WTC11 (cell line): ENCODE data around the gene SHISA9. TPM values are rescaled to one million over a fixed set of nuclear protein-coding genes. Genes with fewer than 3 reads are reported as not detected.
A peak's percentile ranks its signal among the peaks of the same experiment; 100 is the strongest.

Experiments
- ATAC-seq: fragments of 200-7000 bp; cut with Tn5 transposase; 2 replicates; pipeline ENCODE4 v1.10.0; 2021; ENCODE audit warnings: mild to moderate bottlenecking, moderate library complexity
- CTCF ChIA-PET: fragments of 300-600 bp; sonication (Branson Sonifier 250); formaldehyde crosslinking; loops from one replicate; lab custom pipeline; 2021; ENCODE audit warnings: antibody characterized with exemption; lab: Charles Lee
- POLR2A ChIA-PET: fragments of 350-600 bp; sonication (Branson Sonifier 250); formaldehyde crosslinking; loops from one replicate; lab custom pipeline; 2021; ENCODE audit warnings: antibody characterized with exemption; lab: Charles Lee
- DNase-seq: peaks from one replicate; pipeline ENCODE4 v3.0.0; 2021; ENCODE audit warnings: low spot score
- H3K27ac Mint-ChIP-seq: 2 replicates; pipeline ENCODE4 v1.8.0; 2021; ENCODE audit warnings: mixed read lengths
- H3K27me3 Mint-ChIP-seq: 2 replicates; pipeline ENCODE4 v1.8.0; 2021; ENCODE audit warnings: low read depth, mild to moderate bottlenecking, moderate library complexity, mixed read lengths
- H3K36me3 Mint-ChIP-seq: 2 replicates; pipeline ENCODE4 v1.8.0; 2021; ENCODE audit warnings: mixed read lengths
- H3K4me1 Mint-ChIP-seq: 2 replicates; pipeline ENCODE4 v1.8.0; 2022; ENCODE audit warnings: mixed read lengths
- H3K4me3 Mint-ChIP-seq: 2 replicates; pipeline ENCODE4 v1.8.0; 2021; ENCODE audit warnings: mild to moderate bottlenecking, moderate library complexity, mixed read lengths
- H3K9me3 Mint-ChIP-seq: 2 replicates; pipeline ENCODE4 v1.8.0; 2021; ENCODE audit warnings: mixed read lengths
- CREB1 ChIP-seq: sonication (generic); formaldehyde crosslinking; IDR thresholded peaks from 2 replicates; pipeline ENCODE4 v1.8.0; 2023; ENCODE audit warnings: mild to moderate bottlenecking, missing genetic modification reagents
- E2F5 ChIP-seq: sonication (generic); formaldehyde crosslinking; IDR thresholded peaks from 2 replicates; pipeline ENCODE4 v1.8.1; 2022; ENCODE audit warnings: mild to moderate bottlenecking, moderate library complexity, missing genetic modification reagents
- GABPB1 ChIP-seq: sonication (generic); formaldehyde crosslinking; IDR thresholded peaks from 2 replicates; pipeline ENCODE4 v1.8.1; 2023; ENCODE audit warnings: mild to moderate bottlenecking, missing genetic modification reagents
- NR3C1 ChIP-seq: sonication (generic); formaldehyde crosslinking; conservative IDR thresholded peaks from 2 replicates; pipeline ENCODE4 v1.8.1; 2023; ENCODE audit warnings: low read depth, mild to moderate bottlenecking, missing genetic modification reagents
- TEAD4 ChIP-seq: sonication (generic); formaldehyde crosslinking; IDR thresholded peaks from 2 replicates; pipeline ENCODE4 v1.8.0; 2022; ENCODE audit warnings: mild to moderate bottlenecking, missing genetic modification reagents
- USF2 ChIP-seq: sonication (generic); formaldehyde crosslinking; IDR thresholded peaks from 2 replicates; pipeline ENCODE4 v1.8.1; 2023; ENCODE audit warnings: mild to moderate bottlenecking, missing genetic modification reagents, moderate library complexity
- ZNF121 ChIP-seq: sonication (generic); formaldehyde crosslinking; IDR thresholded peaks from 2 replicates; pipeline ENCODE4 v1.8.0; 2023; ENCODE audit warnings: missing genetic modification reagents
- ZNF317 ChIP-seq: sonication (generic); formaldehyde crosslinking; IDR thresholded peaks from 2 replicates; pipeline ENCODE4 v1.8.1; 2023; ENCODE audit warnings: low read depth, mild to moderate bottlenecking, moderate library complexity, missing genetic modification reagents, borderline replicate concordance
- ZNF416 ChIP-seq: fragments of 250-450 bp; sonication (Bioruptor Pico); IDR thresholded peaks from 2 replicates; pipeline ENCODE4 v1.9.0; 2021; ENCODE audit warnings: mild to moderate bottlenecking, inconsistent platforms
- total RNA-seq: library from RNA; stranded (reverse); gene quantifications from 3 replicates; pipeline ENCODE4 v1.2.3, GENCODE V29; 2021
- TF ChIP-seq, protein P1 (sequence below): sonication (generic); formaldehyde crosslinking; IDR thresholded peaks from 2 replicates; pipeline ENCODE4 v1.8.0; 2022; ENCODE audit warnings: mild to moderate bottlenecking, missing genetic modification reagents
- TF ChIP-seq, protein P2 (sequence below): fragments of 250-450 bp; sonication (Bioruptor Pico); IDR thresholded peaks from 2 replicates; pipeline ENCODE4 v1.9.0; 2021; ENCODE audit warnings: mild to moderate bottlenecking
- TF ChIP-seq, protein P3 (sequence below): sonication (generic); formaldehyde crosslinking; IDR thresholded peaks from 2 replicates; pipeline ENCODE4 v1.8.0; 2022; ENCODE audit warnings: mild to moderate bottlenecking, missing genetic modification reagents

Gene SHISA9
- total RNA-seq, 1 experiment from 2014 or later: 37.5 TPM

GRCh38 chr16:12881182-12881581 is 20.2 kb upstream of the SHISA9 start:
- H3K27me3 Mint-ChIP-seq: peaks cover 6% of the 10 kb centered on the region; the same call in 1 of the 2 replicates
- H3K4me3 Mint-ChIP-seq: no peak overlapping the region
- no peaks in the 10 kb centered on the region for H3K36me3 Mint-ChIP-seq
- H3K4me1 Mint-ChIP-seq: peaks cover 7% of the 10 kb centered on the region
- ATAC-seq: no peak
- no peak for DNase-seq
- H3K9me3 Mint-ChIP-seq: peaks cover 20% of the 10 kb centered on the region
- H3K27ac Mint-ChIP-seq: no peak overlapping the region
- POLR2A ChIA-PET: no interaction called here
- CTCF ChIA-PET: no interaction called here
- TF ChIP-seq ZNF317 (CRISPR knock-in tag) (no peak), GABPB1 (CRISPR knock-in tag) (peak; percentile 69)

GRCh38 chr16:12881740-12882139 is 19.7 kb upstream of the SHISA9 start:
- Mint-ChIP-seq H3K27me3 (peaks cover 6% of the 10 kb centered on the region; the same call in 1 of the 2 replicates), H3K27ac (no peak overlapping the region), H3K9me3 (peaks cover 20% of the 10 kb centered on the region), H3K4me1 (peaks cover 7% of the 10 kb centered on the region), H3K4me3 (no peak overlapping the region), H3K36me3 (no peaks in the 10 kb centered on the region)
- no peak for DNase-seq
- CTCF ChIA-PET: no interaction called here
- POLR2A ChIA-PET: no interaction called here
- TF ChIP-seq ZNF416 (CRISPR knock-in tag) (no peak), ZNF121 (CRISPR knock-in tag) (0 out of 2 replicates have a peak, but pooled peaks have one; percentile 13), CREB1 (no peak)
- TF ChIP-seq, protein P1, sequence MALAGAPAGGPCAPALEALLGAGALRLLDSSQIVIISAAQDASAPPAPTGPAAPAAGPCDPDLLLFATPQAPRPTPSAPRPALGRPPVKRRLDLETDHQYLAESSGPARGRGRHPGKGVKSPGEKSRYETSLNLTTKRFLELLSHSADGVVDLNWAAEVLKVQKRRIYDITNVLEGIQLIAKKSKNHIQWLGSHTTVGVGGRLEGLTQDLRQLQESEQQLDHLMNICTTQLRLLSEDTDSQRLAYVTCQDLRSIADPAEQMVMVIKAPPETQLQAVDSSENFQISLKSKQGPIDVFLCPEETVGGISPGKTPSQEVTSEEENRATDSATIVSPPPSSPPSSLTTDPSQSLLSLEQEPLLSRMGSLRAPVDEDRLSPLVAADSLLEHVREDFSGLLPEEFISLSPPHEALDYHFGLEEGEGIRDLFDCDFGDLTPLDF (CRISPR knock-in tag): no peak
- no peak for ATAC-seq

DNA sequence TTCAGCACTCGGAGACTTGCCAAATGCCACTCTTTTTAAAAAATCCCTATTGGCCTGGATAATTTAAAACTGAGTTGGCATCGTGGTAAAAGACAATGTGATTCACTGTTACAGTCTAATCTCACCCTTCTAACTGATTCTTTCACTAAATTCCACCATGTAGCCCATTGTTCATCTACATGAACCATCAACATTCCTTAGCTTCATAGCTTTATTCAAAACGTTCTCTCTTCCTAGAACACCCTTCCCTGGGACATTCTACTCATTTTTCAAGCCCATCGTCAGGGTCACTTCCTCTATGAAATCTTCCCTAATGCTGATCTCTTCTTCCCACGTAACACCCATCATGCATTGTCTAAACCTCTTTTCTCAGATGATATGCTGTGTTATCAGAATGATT is 15.7 kb upstream of the SHISA9 start:
- H3K9me3 Mint-ChIP-seq: peaks cover 16% of the 10 kb centered on the region
- no peak for TF ChIP-seq E2F5
- TF ChIP-seq, protein P2, sequence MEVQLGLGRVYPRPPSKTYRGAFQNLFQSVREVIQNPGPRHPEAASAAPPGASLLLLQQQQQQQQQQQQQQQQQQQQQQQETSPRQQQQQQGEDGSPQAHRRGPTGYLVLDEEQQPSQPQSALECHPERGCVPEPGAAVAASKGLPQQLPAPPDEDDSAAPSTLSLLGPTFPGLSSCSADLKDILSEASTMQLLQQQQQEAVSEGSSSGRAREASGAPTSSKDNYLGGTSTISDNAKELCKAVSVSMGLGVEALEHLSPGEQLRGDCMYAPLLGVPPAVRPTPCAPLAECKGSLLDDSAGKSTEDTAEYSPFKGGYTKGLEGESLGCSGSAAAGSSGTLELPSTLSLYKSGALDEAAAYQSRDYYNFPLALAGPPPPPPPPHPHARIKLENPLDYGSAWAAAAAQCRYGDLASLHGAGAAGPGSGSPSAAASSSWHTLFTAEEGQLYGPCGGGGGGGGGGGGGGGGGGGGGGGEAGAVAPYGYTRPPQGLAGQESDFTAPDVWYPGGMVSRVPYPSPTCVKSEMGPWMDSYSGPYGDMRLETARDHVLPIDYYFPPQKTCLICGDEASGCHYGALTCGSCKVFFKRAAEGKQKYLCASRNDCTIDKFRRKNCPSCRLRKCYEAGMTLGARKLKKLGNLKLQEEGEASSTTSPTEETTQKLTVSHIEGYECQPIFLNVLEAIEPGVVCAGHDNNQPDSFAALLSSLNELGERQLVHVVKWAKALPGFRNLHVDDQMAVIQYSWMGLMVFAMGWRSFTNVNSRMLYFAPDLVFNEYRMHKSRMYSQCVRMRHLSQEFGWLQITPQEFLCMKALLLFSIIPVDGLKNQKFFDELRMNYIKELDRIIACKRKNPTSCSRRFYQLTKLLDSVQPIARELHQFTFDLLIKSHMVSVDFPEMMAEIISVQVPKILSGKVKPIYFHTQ: no peak
- TF ChIP-seq, all 79 proteins: peak for 0
- DNase-seq (no peak), ATAC-seq (no peak)
- POLR2A ChIA-PET: interaction anchor here (1.7 kb wide), 1 partner anchor 16 kb away, joined by 4 read pairs; the partner anchor contains the start of gene SHISA9
- CTCF ChIA-PET: no interaction called here
- H3K4me3 Mint-ChIP-seq: no peak overlapping the region
- peaks cover 7% of the 10 kb centered on the region for H3K4me1 Mint-ChIP-seq
- H3K36me3 Mint-ChIP-seq: no peaks in the 10 kb centered on the region
- H3K27me3 Mint-ChIP-seq: no peaks in the 10 kb centered on the region
- H3K27ac Mint-ChIP-seq: no peak overlapping the region

DNA sequence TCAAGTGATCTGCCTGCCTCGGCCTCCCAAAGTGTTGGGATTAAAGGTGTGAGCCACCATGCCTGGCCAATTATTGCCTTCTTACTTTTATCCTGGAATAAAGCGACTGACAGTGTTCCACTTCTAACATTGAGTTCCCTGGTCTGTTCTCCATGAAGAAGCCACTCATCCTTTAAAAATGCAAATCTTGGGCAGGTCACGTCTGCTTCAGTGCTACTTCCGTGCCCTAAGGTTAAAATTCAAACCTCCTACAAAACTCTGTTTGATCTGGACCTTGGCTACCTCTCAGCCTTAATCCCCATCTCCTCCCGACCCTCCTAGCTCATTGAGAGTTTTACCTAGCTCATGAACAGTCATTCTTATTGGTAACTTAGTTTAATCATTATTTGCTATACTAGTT is 9.6 kb upstream of the SHISA9 start:
- no peak for ATAC-seq
- CTCF ChIA-PET: no interaction called here

GRCh38 chr16:12893050-12893750 is 8.2 kb upstream of the SHISA9 start:
- no peaks in the 10 kb centered on the region for H3K36me3 Mint-ChIP-seq
- ATAC-seq (no peak), DNase-seq (no peak)
- H3K4me1 Mint-ChIP-seq: peaks cover 13% of the 10 kb centered on the region
- H3K27me3 Mint-ChIP-seq: no peaks in the 10 kb centered on the region
- H3K4me3 Mint-ChIP-seq: no peak overlapping the region
- ChIA-PET CTCF (no interaction called here), POLR2A (no interaction called here)
- peaks cover 7% of the 10 kb centered on the region for H3K9me3 Mint-ChIP-seq
- no peak overlapping the region for H3K27ac Mint-ChIP-seq
- TF ChIP-seq, protein P3, sequence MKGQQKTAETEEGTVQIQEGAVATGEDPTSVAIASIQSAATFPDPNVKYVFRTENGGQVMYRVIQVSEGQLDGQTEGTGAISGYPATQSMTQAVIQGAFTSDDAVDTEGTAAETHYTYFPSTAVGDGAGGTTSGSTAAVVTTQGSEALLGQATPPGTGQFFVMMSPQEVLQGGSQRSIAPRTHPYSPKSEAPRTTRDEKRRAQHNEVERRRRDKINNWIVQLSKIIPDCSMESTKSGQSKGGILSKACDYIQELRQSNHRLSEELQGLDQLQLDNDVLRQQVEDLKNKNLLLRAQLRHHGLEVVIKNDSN (CRISPR knock-in tag): peak; percentile 79; the same call in 1 of the 2 replicates
- TF ChIP-seq USF2 (CRISPR knock-in tag) (peak; percentile 80), TEAD4 (no peak)

More for the DNA sequence above, 9.6 kb upstream of the SHISA9 start:
- Mint-ChIP-seq H3K4me3 (no peak overlapping the region), H3K27ac (no peak overlapping the region), H3K36me3 (no peaks in the 10 kb centered on the region), H3K4me1 (peaks cover 3% of the 10 kb centered on the region), H3K27me3 (no peaks in the 10 kb centered on the region), H3K9me3 (peaks cover 7% of the 10 kb centered on the region)
- TF ChIP-seq NR3C1 (CRISPR knock-in tag) (no peak), GABPB1 (CRISPR knock-in tag) (no peak)
- no peak for DNase-seq
- POLR2A ChIA-PET: interaction anchor here (0.7 kb wide), 1 partner anchor 476 kb away, joined by 4 read pairs; no protein-coding TSS in a partner anchor
